Fibroblast of pulmonary artery (primary cell): ENCODE measurements around the gene CLIC6.

ENCODE experiments used
- DNase-seq: peaks from one replicate; pipeline ENCODE4 v3.0.0-alpha.2; 2010; ENCODE audit warnings: low read depth
- H3K4me3 ChIP-seq: replicated peaks from 2 replicates; pipeline ENCODE4 v1.5.1; 2011; ENCODE audit warnings: low read depth, mild to moderate bottlenecking, control low read depth, low read length, moderate library complexity
- CTCF ChIP-seq: IDR thresholded peaks from 2 replicates; pipeline ENCODE4 v1.5.1; 2011; ENCODE audit warnings: mild to moderate bottlenecking, control low read depth, low read length, inconsistent platforms; ENCODE audit errors: missing control alignments

The CLIC6 gene

DNA sequence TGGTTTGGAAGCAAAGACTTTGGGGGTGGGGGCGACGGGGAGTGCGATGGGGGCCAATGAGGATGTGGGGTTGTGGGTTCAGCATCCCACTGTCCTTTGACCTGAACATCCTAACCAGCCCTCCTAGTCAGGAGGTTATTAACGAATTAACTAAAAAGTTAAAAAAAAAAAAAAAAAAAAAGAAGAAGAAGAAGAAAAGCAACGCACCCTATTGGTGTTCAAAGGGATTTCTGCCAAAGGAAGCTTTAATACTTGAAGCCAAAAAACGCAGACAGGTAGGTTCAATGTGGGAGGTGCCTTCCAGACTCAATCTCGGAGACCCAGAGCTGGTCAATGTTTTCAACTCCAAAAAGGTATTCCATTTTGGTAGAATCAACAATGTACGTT is 2.2 kb downstream of the CLIC6 start:
- no peak overlapping the region for H3K4me3 ChIP-seq

DNA sequence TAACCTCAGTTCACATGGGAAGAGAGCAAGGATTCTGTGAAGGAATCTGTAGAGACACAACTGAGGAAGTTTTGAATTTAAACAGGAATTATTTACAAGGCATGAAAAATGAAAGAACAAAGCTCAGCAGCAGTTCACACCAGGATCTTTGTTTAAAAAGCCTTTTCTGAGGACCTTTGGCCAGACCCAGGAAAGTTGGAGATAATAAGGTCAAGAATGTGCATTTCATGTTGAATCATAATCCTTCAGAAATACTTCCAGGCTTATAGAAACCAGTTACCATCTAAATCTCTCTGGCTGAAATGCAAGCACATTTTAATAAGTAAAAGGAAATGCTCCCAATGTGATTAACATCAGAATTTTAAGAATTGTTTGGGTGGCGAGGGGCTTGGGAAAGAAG is 2.7 kb downstream of the CLIC6 start:
- H3K4me3 ChIP-seq = no peak overlapping the region
- no peak for TF ChIP-seq CTCF
- DNase-seq = no peak

More for the DNA sequence above, 2.2 kb downstream of the CLIC6 start:
- TF ChIP-seq CTCF = no peak
- no peak for DNase-seq

- H3K4me3 ChIP-seq = no peak overlapping the region
- TF ChIP-seq CTCF = no peak
- DNase-seq = no peak
These were observed 3.1 kb downstream of the CLIC6 start for GRCh38 chr21:34671891-34672290.

DNA sequence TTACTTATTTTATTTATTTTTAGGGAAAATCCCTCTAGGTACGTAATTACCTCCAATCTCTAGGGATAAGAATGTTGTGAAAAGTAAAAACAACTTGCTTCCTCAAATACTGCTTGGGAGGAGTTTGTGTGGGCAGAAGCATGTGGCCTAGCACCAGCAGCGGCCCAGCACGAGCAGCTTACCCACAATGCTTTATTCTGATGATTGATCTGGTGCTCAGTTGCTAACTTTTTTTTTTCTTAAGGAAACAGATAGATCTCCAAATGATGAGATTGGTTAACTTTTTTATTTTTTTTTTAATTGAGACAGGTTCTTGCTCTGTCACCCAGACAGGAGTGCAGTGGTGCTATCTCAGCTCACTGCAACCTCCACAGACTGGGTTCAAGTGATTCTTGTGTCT is 4.2 kb downstream of the CLIC6 start:
- TF ChIP-seq CTCF = no peak
- no peak for DNase-seq
- H3K4me3 ChIP-seq = no peak overlapping the region

- H3K4me3 ChIP-seq = no peak overlapping the region
- no peak for TF ChIP-seq CTCF
- no peak for DNase-seq
These were observed 5.7 kb downstream of the CLIC6 start for GRCh38 chr21:34674468-34674867.

DNA sequence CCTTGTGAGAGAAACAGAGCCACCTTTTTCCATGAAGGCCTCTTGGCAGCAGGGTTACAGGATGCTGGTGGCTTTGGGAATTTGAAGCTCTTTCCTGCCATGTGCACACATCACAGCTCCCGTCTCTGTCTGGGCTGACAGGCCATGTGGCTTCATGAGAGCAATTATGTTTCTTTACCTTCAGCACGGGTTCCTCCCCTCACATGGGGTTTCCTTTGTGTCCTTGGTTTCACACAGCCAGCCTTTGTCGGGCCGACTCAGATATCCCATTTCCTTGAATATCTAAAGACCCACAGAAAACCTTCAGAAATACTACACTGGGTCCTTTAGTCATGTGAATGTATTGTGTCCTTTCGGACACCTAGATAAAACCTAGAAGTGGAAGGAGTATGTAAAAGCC is 7.1 kb downstream of the CLIC6 start:
- DNase-seq = no peak
- H3K4me3 ChIP-seq = no peak overlapping the region
- no peak for TF ChIP-seq CTCF

GRCh38 chr21:34679051-34679450 is 10.3 kb downstream of the CLIC6 start:
- TF ChIP-seq CTCF = no peak
- no peak overlapping the region for H3K4me3 ChIP-seq
- no peak for DNase-seq
